CD4-positive, alpha-beta memory T cell (primary cell): ENCODE data around the gene MBLAC2. TPM values are rescaled to one million over a fixed set of nuclear protein-coding genes. Genes with fewer than 3 reads are reported as not detected.

Experiments used
- CTCF ChIA-PET: fragments of 350-600 bp; sonication (Branson Sonifier 250); formaldehyde crosslinking; loops from one replicate; lab custom pipeline; 2021; ENCODE audit warnings: inconsistent platforms; ENCODE audit not compliant: partially characterized antibody; lab: Charles Lee
- POLR2A ChIA-PET: fragments of 350-600 bp; sonication (Branson Sonifier 250); formaldehyde crosslinking; loops from one replicate; lab custom pipeline; 2021; ENCODE audit not compliant: partially characterized antibody; lab: Charles Lee
- DNase-seq, 5 donors: peaks; one replicate each; pipeline versions ENCODE4 v3.0.0 to v3.0.0-alpha.2; 2020 to 2022; ENCODE audit warnings: mixed read lengths in 1 of 5
- H3K27ac ChIP-seq: one replicate; pipeline ENCODE4 v1.7.0; 2013; ENCODE audit warnings: low read depth, low read length
- H3K27me3 ChIP-seq: 2 replicates; pipeline ENCODE4 v1.7.0; 2013; ENCODE audit warnings: mild to moderate bottlenecking, low read length, moderate library complexity; ENCODE audit not compliant: insufficient read depth
- H3K36me3 ChIP-seq: 2 replicates; pipeline ENCODE4 v1.7.0; 2013; ENCODE audit warnings: mild to moderate bottlenecking, low read length, moderate library complexity; ENCODE audit not compliant: insufficient read depth
- H3K4me1 ChIP-seq: 2 replicates; pipeline ENCODE4 v1.7.0; 2013; ENCODE audit warnings: mild to moderate bottlenecking, low read length, moderate library complexity; ENCODE audit not compliant: insufficient read depth
- H3K4me3 ChIP-seq, 2 donors: one replicate each; pipeline ENCODE4 v1.7.0; 2013; ENCODE audit warnings: low read length in 2 of 2, mild to moderate bottlenecking in 1 of 2
- H3K9me3 ChIP-seq, 2 donors: one replicate each; pipeline ENCODE4 v1.7.0; 2013; ENCODE audit warnings: low read length in 2 of 2, control low read depth in 1 of 2; ENCODE audit not compliant: control insufficient read depth in 1 of 2
- H3K27ac Mint-ChIP-seq, 7 donors: one replicate each; pipeline ENCODE4 v1.8.0; 2020 to 2021; ENCODE audit warnings: mixed read lengths in 7 of 7, mild to moderate bottlenecking in 6 of 7, inconsistent platforms in 3 of 7, moderate library complexity in 3 of 7
- H3K27me3 Mint-ChIP-seq, 2 donors: one replicate each; pipeline ENCODE4 v1.8.0; 2020 to 2021; ENCODE audit warnings: mixed read lengths in 2 of 2
- H3K36me3 Mint-ChIP-seq, 2 donors: one replicate each; pipeline ENCODE4 v1.8.0; 2020 to 2021; ENCODE audit warnings: mixed read lengths in 2 of 2, inconsistent platforms in 1 of 2, mild to moderate bottlenecking in 1 of 2
- H3K4me1 Mint-ChIP-seq, 4 donors: one replicate each; pipeline ENCODE4 v1.8.0; 2020 to 2021; ENCODE audit warnings: mixed read lengths in 4 of 4, mild to moderate bottlenecking in 1 of 4
- H3K4me3 Mint-ChIP-seq, 8 donors: one replicate each; pipeline ENCODE4 v1.8.0; 2020 to 2021; ENCODE audit warnings: mixed read lengths in 8 of 8, mild to moderate bottlenecking in 7 of 8, moderate library complexity in 6 of 8, inconsistent platforms in 3 of 8
- H3K9me3 Mint-ChIP-seq, 8 donors: one replicate each; pipeline ENCODE4 v1.8.0; 2020 to 2021; ENCODE audit warnings: mixed read lengths in 8 of 8, mild to moderate bottlenecking in 5 of 8, inconsistent platforms in 3 of 8, moderate library complexity in 1 of 8
- intact Hi-C: fragments of 100-400 bp; cut with micrococcal nuclease; formaldehyde crosslinking; loops from one replicate; pipeline ENCODE4 v1.15.1; 2023
- polyA plus RNA-seq, 2 donors: library from polyadenylated mRNA; unstranded; fragments of 300-500 nt; fragmentation: Illumina TruSeq; gene quantifications; one replicate each; pipeline ENCODE4 v1.2.3, GENCODE V29; 2021
- total RNA-seq, 2 experiments: library from RNA; stranded (reverse); gene quantifications; one replicate each; pipeline ENCODE4 v1.2.3, GENCODE V29; 2021

The MBLAC2 gene
- 10 to 100 TPM; 14.7 to 16.1 TPM for total RNA-seq
- 1 to 10 TPM; 1.9 to 4.9 TPM for polyA plus RNA-seq

- DNase-seq, result peak; percentile 91 to 93 (median 92)
- H3K27me3 Mint-ChIP-seq, result no peaks in the 10 kb centered on the region
- peaks cover 13 to 20% of the 10 kb centered on the region in 2 donors for H3K36me3 Mint-ChIP-seq
- intact Hi-C loops, result loop anchor here (1.0 to 2.0 kb wide), 4 partner anchors 36 to 907 kb away; partner anchors contain the start of genes CETN3 and LYSMD3
- ChIA-PET POLR2A (interaction anchor here (1.0 to 7.0 kb wide), 8 partner anchors 10 to 910 kb away, joined by 3 to 72 read pairs (median 8); partner anchors contain the start of genes ARRDC3, CETN3 and LYSMD3), CTCF (interaction anchor here (0.6 to 5.4 kb wide), 11 partner anchors 9 to 842 kb away, joined by 3 to 45 read pairs (median 3); partner anchors contain the start of genes CETN3 and LYSMD3)
- Histone ChIP-seq H3K27ac (peak within 1 kb of the TSS; percentile 66), H3K4me3 (peak within 1 kb of the TSS; percentile 79 to 87), H3K36me3 (no peaks in the 10 kb centered on the region), H3K4me1 (peaks cover 35% of the 10 kb centered on the region), H3K27me3 (no peaks in the 10 kb centered on the region), H3K9me3 (no peaks in the 10 kb centered on the region)
- H3K4me1 Mint-ChIP-seq, result peaks cover 24 to 46% (median 35%) of the 10 kb centered on the region in 4 donors
- H3K27ac Mint-ChIP-seq, result peak within 1 kb of the TSS; percentile 84 to 98 (median 95)
- H3K4me3 Mint-ChIP-seq, result peak within 1 kb of the TSS; percentile 95 to 99 (median 99)
- peaks cover 0 to 10% (median under 1%) of the 10 kb centered on the region in 8 donors for H3K9me3 Mint-ChIP-seq
Measured at GRCh38 chr5:90474235-90475107, at the start of gene MBLAC2, which contains the start of gene POLR3G. Gene MBLAC2, minus strand, starts transcription at chr5:90474771. Its CDS starts 479 bp downstream, at chr5:90474292. Gene POLR3G, plus strand, starts transcription at chr5:90474864. Its CDS starts 10,704 bp downstream, at chr5:90485568.

- no peak overlapping the region for H3K4me3 Mint-ChIP-seq
- peak overlapping the region in 3 of 7 donors; percentile 1 to 62 (median 8) for H3K27ac Mint-ChIP-seq
- intact Hi-C loops, result no loop called here
- no peaks in the 10 kb centered on the region for H3K9me3 Mint-ChIP-seq
- no peak for DNase-seq
- Histone ChIP-seq H3K9me3 (no peaks in the 10 kb centered on the region), H3K4me1 (peaks cover 2% of the 10 kb centered on the region), H3K27me3 (no peaks in the 10 kb centered on the region), H3K4me3 (no peak overlapping the region), H3K36me3 (peaks cover 21% of the 10 kb centered on the region), H3K27ac (no peak overlapping the region)
- no peaks in the 10 kb centered on the region for H3K27me3 Mint-ChIP-seq
- H3K36me3 Mint-ChIP-seq, result peaks cover 41 to 49% of the 10 kb centered on the region in 2 donors
- H3K4me1 Mint-ChIP-seq, result peaks cover 8 to 20% (median 13%) of the 10 kb centered on the region in 4 donors
- POLR2A ChIA-PET, result no interaction called here
- CTCF ChIA-PET, result no interaction called here
Measured at GRCh38 chr5:90519081-90519480, 44.5 kb upstream of the MBLAC2 start.

- POLR2A ChIA-PET, result no interaction called here
- Mint-ChIP-seq H3K27me3 (no peaks in the 10 kb centered on the region), H3K4me3 (no peak overlapping the region), H3K9me3 (no peaks in the 10 kb centered on the region), H3K4me1 (peaks cover 8 to 20% (median 13%) of the 10 kb centered on the region in 4 donors), H3K36me3 (peaks cover 41 to 45% of the 10 kb centered on the region in 2 donors), H3K27ac (peak overlapping the region in 1 of 7 donors; percentile 1)
- Histone ChIP-seq H3K27me3 (no peaks in the 10 kb centered on the region), H3K4me1 (no peaks in the 10 kb centered on the region), H3K4me3 (no peak overlapping the region), H3K9me3 (no peaks in the 10 kb centered on the region), H3K36me3 (peaks cover 21% of the 10 kb centered on the region), H3K27ac (no peak overlapping the region)
- intact Hi-C loops, result no loop called here
- DNase-seq, result no peak
- CTCF ChIA-PET, result no interaction called here
Measured at GRCh38 chr5:90518661-90519060, 44.1 kb upstream of the MBLAC2 start.

- Histone ChIP-seq H3K36me3 (peaks cover 9% of the 10 kb centered on the region), H3K4me1 (no peaks in the 10 kb centered on the region), H3K27me3 (no peaks in the 10 kb centered on the region), H3K4me3 (no peak overlapping the region), H3K27ac (no peak overlapping the region), H3K9me3 (no peaks in the 10 kb centered on the region)
- ChIA-PET POLR2A (no interaction called here), CTCF (no interaction called here)
- Mint-ChIP-seq H3K27me3 (no peaks in the 10 kb centered on the region), H3K4me1 (peaks cover 0 to 8% (median 5%) of the 10 kb centered on the region in 4 donors), H3K27ac (no peak overlapping the region), H3K36me3 (peaks cover 13 to 15% of the 10 kb centered on the region in 2 donors), H3K9me3 (no peaks in the 10 kb centered on the region), H3K4me3 (no peak overlapping the region)
- intact Hi-C loops, result no loop called here
- DNase-seq, result no peak
Measured at GRCh38 chr5:90514520-90514919, 39.9 kb upstream of the MBLAC2 start.

- H3K4me3 ChIP-seq, result no peak overlapping the region
- H3K27ac Mint-ChIP-seq, result no peak overlapping the region
- H3K9me3 Mint-ChIP-seq, result no peaks in the 10 kb centered on the region
- DNase-seq, result no peak
- H3K36me3 ChIP-seq, result no peaks in the 10 kb centered on the region
- no peak overlapping the region for H3K27ac ChIP-seq
- no peaks in the 10 kb centered on the region for H3K9me3 ChIP-seq
- intact Hi-C loops, result no loop called here
- no peaks in the 10 kb centered on the region for H3K27me3 ChIP-seq
- ChIA-PET POLR2A (no interaction called here), CTCF (interaction anchor here (1.6 kb wide), 1 partner anchor 11 kb away, joined by 3 read pairs; no protein-coding TSS in a partner anchor)
- H3K4me3 Mint-ChIP-seq, result no peak overlapping the region
- no peaks in the 10 kb centered on the region for H3K36me3 Mint-ChIP-seq
- peaks cover 0 to 7% (median 4%) of the 10 kb centered on the region in 4 donors for H3K4me1 Mint-ChIP-seq
- H3K4me1 ChIP-seq, result no peaks in the 10 kb centered on the region
- H3K27me3 Mint-ChIP-seq, result no peaks in the 10 kb centered on the region
Measured at GRCh38 chr5:90510438-90510837, 35.9 kb upstream of the MBLAC2 start.

- H3K36me3 Mint-ChIP-seq, result no peaks in the 10 kb centered on the region
- Histone ChIP-seq H3K4me3 (no peak overlapping the region), H3K4me1 (no peaks in the 10 kb centered on the region), H3K36me3 (no peaks in the 10 kb centered on the region), H3K27ac (no peak overlapping the region), H3K27me3 (no peaks in the 10 kb centered on the region), H3K9me3 (no peaks in the 10 kb centered on the region)
- peaks cover 0 to 7% (median 4%) of the 10 kb centered on the region in 4 donors for H3K4me1 Mint-ChIP-seq
- no peaks in the 10 kb centered on the region for H3K9me3 Mint-ChIP-seq
- CTCF ChIA-PET, result no interaction called here
- POLR2A ChIA-PET, result no interaction called here
- no peak for DNase-seq
- intact Hi-C loops, result no loop called here
- H3K4me3 Mint-ChIP-seq, result no peak overlapping the region
- H3K27me3 Mint-ChIP-seq, result no peaks in the 10 kb centered on the region
- H3K27ac Mint-ChIP-seq, result no peak overlapping the region
Measured at GRCh38 chr5:90506221-90506620, 31.6 kb upstream of the MBLAC2 start.

GRCh38 chr5:90504743-90505142 lies 30.2 kb upstream of the MBLAC2 start:
- no peak overlapping the region for H3K4me3 Mint-ChIP-seq
- CTCF ChIA-PET, result no interaction called here
- intact Hi-C loops, result no loop called here

More at GRCh38 chr5:90504743-90505142, 30.2 kb upstream of the MBLAC2 start:
- Mint-ChIP-seq H3K36me3 (no peaks in the 10 kb centered on the region), H3K4me1 (peaks cover 0 to 7% (median 4%) of the 10 kb centered on the region in 4 donors), H3K27ac (no peak overlapping the region), H3K9me3 (no peaks in the 10 kb centered on the region), H3K27me3 (no peaks in the 10 kb centered on the region)
- Histone ChIP-seq H3K9me3 (no peaks in the 10 kb centered on the region), H3K4me3 (no peak overlapping the region), H3K27ac (no peak overlapping the region), H3K4me1 (no peaks in the 10 kb centered on the region), H3K36me3 (no peaks in the 10 kb centered on the region), H3K27me3 (no peaks in the 10 kb centered on the region)
- DNase-seq, result no peak
- POLR2A ChIA-PET, result no interaction called here
